ENCODE measurements around the gene ITGA3. TPM values are rescaled to one million over a fixed set of nuclear protein-coding genes. Genes with fewer than 3 reads are reported as not detected.

Gene ITGA3
- total RNA-seq, 4 donors from 2014 or later, result 38.9 to 96.7 (median 58.6) TPM

- no peaks in the 10 kb centered on the region for H3K36me3 ChIP-seq
- intact Hi-C loops (cut with DNase I), result no loop called here
- no peak overlapping the region for H3K4me3 ChIP-seq
- no peaks in the 10 kb centered on the region for H3K27me3 ChIP-seq
- TF ChIP-seq EP300 (IDR thresholded peaks at IDR 0.05) (no peak), POLR2AphosphoS5 (IDR thresholded peaks at IDR 0.05) (peak in 1 of 2 donors; percentile 10), POLR2A (IDR thresholded peaks at IDR 0.05; ENCODE audit: low read depth) (no peak)
- TF ChIP-seq, protein P1, sequence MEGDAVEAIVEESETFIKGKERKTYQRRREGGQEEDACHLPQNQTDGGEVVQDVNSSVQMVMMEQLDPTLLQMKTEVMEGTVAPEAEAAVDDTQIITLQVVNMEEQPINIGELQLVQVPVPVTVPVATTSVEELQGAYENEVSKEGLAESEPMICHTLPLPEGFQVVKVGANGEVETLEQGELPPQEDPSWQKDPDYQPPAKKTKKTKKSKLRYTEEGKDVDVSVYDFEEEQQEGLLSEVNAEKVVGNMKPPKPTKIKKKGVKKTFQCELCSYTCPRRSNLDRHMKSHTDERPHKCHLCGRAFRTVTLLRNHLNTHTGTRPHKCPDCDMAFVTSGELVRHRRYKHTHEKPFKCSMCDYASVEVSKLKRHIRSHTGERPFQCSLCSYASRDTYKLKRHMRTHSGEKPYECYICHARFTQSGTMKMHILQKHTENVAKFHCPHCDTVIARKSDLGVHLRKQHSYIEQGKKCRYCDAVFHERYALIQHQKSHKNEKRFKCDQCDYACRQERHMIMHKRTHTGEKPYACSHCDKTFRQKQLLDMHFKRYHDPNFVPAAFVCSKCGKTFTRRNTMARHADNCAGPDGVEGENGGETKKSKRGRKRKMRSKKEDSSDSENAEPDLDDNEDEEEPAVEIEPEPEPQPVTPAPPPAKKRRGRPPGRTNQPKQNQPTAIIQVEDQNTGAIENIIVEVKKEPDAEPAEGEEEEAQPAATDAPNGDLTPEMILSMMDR (IDR thresholded peaks at IDR 0.05), result no peak
- peaks cover 15 to 45% (median 39%) of the 10 kb centered on the region in 4 donors for H3K4me1 ChIP-seq
- H3K27ac ChIP-seq (replicated peaks in 1 of 4), result no peak overlapping the region
- DNase-seq (ENCODE audit: extremely low spot score), result no peak
- H3K9me3 ChIP-seq, result no peaks in the 10 kb centered on the region
- WGBS, result 82% methylated on average over 2 of the region's 2 CpGs
Observed at GRCh38 chr17:50046179-50046578, 9.7 kb upstream of the ITGA3 start.

- Histone ChIP-seq H3K9me3 (no peaks in the 10 kb centered on the region), H3K4me1 (peaks cover 15 to 47% (median 43%) of the 10 kb centered on the region in 4 donors), H3K36me3 (no peaks in the 10 kb centered on the region), H3K27me3 (no peaks in the 10 kb centered on the region), H3K4me3 (no peak overlapping the region), H3K27ac (replicated peaks in 1 of 4) (no peak overlapping the region)
- DNase-seq (ENCODE audit: extremely low spot score), result no peak
- intact Hi-C loops (cut with DNase I), result no loop called here
- WGBS, result 86% methylated on average over 6 of the region's 6 CpGs
- TF ChIP-seq POLR2A (IDR thresholded peaks at IDR 0.05; ENCODE audit: low read depth) (no peak), POLR2AphosphoS5 (IDR thresholded peaks at IDR 0.05) (no peak), EP300 (IDR thresholded peaks at IDR 0.05) (no peak)
- TF ChIP-seq, protein P1 (IDR thresholded peaks at IDR 0.05), result no peak
Observed at GRCh38 chr17:50046667-50047066, 9.2 kb upstream of the ITGA3 start.

DNA sequence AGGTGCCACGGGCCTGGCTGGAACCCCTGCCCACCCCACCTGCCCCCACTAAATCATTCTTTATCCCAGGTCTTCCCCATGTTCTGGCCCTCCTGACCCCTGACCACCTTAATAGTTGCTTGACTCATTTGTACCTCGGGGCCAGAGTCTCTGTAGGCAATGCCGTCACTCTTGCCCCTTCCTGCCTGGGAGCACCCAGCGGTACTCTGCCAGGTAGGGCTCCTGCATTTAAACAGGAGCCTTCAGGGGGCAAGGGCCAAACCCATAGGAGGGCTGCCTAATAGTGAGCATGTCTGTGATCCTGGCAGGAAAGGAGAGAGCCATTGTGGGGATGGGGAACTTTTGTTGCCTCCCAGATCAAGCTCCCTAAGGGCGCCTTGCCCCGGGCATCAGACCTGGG is 8.8 kb upstream of the ITGA3 start:
- no peaks in the 10 kb centered on the region for H3K27me3 ChIP-seq
- WGBS, result 95% methylated on average over 6 of the region's 6 CpGs
- no peak overlapping the region for H3K4me3 ChIP-seq
- no peaks in the 10 kb centered on the region for H3K9me3 ChIP-seq
- TF ChIP-seq POLR2AphosphoS5 (IDR thresholded peaks at IDR 0.05) (no peak), EP300 (IDR thresholded peaks at IDR 0.05) (no peak), POLR2A (IDR thresholded peaks at IDR 0.05; ENCODE audit: low read depth) (no peak)
- TF ChIP-seq, protein P1 (IDR thresholded peaks at IDR 0.05), result no peak
- no peak for DNase-seq (ENCODE audit: extremely low spot score)
- intact Hi-C loops (cut with DNase I), result no loop called here
- H3K4me1 ChIP-seq, result peaks cover 15 to 47% (median 43%) of the 10 kb centered on the region in 4 donors
- no peaks in the 10 kb centered on the region for H3K36me3 ChIP-seq
- peak overlapping the region in 1 of 4 donors; percentile 38 for H3K27ac ChIP-seq (replicated peaks in 1 of 4)

DNA sequence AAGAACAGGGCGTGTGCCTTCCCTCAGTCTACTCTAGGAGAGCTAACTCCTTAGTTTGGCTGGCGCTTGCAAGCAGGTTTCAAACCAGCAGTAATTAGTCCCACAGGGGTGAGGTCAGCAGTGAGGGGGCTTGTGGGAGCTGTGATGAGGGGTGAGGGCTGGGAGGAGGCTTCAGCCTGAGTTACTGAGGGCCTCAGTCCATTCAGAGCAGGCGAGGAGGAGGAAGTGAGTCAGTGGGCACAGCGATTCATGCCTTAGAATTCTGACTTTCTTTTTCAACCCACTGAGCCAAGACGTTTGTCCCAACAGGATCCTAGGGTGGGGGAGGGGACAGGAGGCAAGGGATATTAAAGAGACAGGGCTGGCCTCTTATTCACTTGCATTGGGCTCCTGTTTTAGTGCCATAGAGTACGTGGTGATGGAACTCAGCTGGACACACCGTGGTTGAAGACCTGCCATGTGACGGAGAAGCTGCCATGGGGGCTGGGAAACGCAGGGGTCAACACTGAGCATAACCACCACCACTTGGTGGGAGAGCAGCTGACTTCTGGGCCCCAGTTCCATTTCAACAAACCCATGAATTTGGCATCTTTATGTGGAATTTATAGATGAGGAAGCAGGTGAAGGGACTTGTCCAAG is 8.3 kb upstream of the ITGA3 start:
- intact Hi-C loops (cut with DNase I), result no loop called here
- TF ChIP-seq POLR2AphosphoS5 (IDR thresholded peaks at IDR 0.05) (no peak), EP300 (IDR thresholded peaks at IDR 0.05) (no peak), POLR2A (IDR thresholded peaks at IDR 0.05; ENCODE audit: low read depth) (no peak)
- TF ChIP-seq, protein P1 (IDR thresholded peaks at IDR 0.05), result no peak
- Histone ChIP-seq H3K4me1 (peaks cover 15 to 47% (median 43%) of the 10 kb centered on the region in 4 donors), H3K36me3 (no peaks in the 10 kb centered on the region), H3K27ac (replicated peaks in 1 of 4) (peak overlapping the region in 1 of 4 donors; percentile 38), H3K4me3 (no peak overlapping the region), H3K27me3 (no peaks in the 10 kb centered on the region), H3K9me3 (no peaks in the 10 kb centered on the region)
- WGBS, result 58% methylated on average over 9 of the region's 9 CpGs
- no peak for DNase-seq (ENCODE audit: extremely low spot score)

Measured in esophagus muscularis mucosa (tissue), 4 donors.